Measurements from ENCODE around the gene SCGB1D2.
"Not testable (repeated sequence)": the region's sequence is repeated elsewhere in the genome, so short reads cannot be mapped to it uniquely, and the experiment has no call there.

Gene SCGB1D2

GRCh38 chr11:62242021-62242420 lies at the start of gene SCGB1D2:
Gene SCGB1D2, plus strand, starts transcription at chr11:62242239. Its CDS starts 69 bp downstream, at chr11:62242308.
- DNase-seq (ENCODE audit: extremely low read depth, low read depth), result no peak
- TF ChIP-seq CTCF (IDR thresholded peaks at IDR 0.05; ENCODE audit: low read depth, low read length), result no peak

- no peak for DNase-seq (ENCODE audit: extremely low read depth, low read depth)
- TF ChIP-seq CTCF (IDR thresholded peaks at IDR 0.05; ENCODE audit: low read depth, low read length), result no peak
Measured at GRCh38 chr11:62193952-62194351, 48.1 kb upstream of the SCGB1D2 start.

- not testable (repeated sequence) for DNase-seq (ENCODE audit: extremely low read depth, low read depth)
Measured at GRCh38 chr11:62195010-62195409, 47.0 kb upstream of the SCGB1D2 start.

- no peak for TF ChIP-seq CTCF (IDR thresholded peaks at IDR 0.05; ENCODE audit: low read depth, low read length)
- no peak for DNase-seq (ENCODE audit: extremely low read depth, low read depth)
Measured at GRCh38 chr11:62195945-62196344, 46.1 kb upstream of the SCGB1D2 start.

GRCh38 chr11:62197400-62197799 lies 44.6 kb upstream of the SCGB1D2 start:
- not testable (repeated sequence) for DNase-seq (ENCODE audit: extremely low read depth, low read depth)

GRCh38 chr11:62201376-62201775 lies 40.7 kb upstream of the SCGB1D2 start:
- DNase-seq (ENCODE audit: extremely low read depth, low read depth), result no peak
- no peak for TF ChIP-seq CTCF (IDR thresholded peaks at IDR 0.05; ENCODE audit: low read depth, low read length)

- no peak for TF ChIP-seq CTCF (IDR thresholded peaks at IDR 0.05; ENCODE audit: low read depth, low read length)
- no peak for DNase-seq (ENCODE audit: extremely low read depth, low read depth)
Measured at GRCh38 chr11:62202910-62203309, 39.1 kb upstream of the SCGB1D2 start.

- TF ChIP-seq CTCF (IDR thresholded peaks at IDR 0.05; ENCODE audit: low read depth, low read length), result no peak
- no peak for DNase-seq (ENCODE audit: extremely low read depth, low read depth)
Measured at GRCh38 chr11:62204430-62204829, 37.6 kb upstream of the SCGB1D2 start.

- DNase-seq (ENCODE audit: extremely low read depth, low read depth), result no peak
- TF ChIP-seq CTCF (IDR thresholded peaks at IDR 0.05; ENCODE audit: low read depth, low read length), result no peak
Measured at GRCh38 chr11:62205441-62205840, 36.6 kb upstream of the SCGB1D2 start.

GRCh38 chr11:62206276-62207066 lies 35.6 kb upstream of the SCGB1D2 start:
- not testable (repeated sequence) for DNase-seq (ENCODE audit: extremely low read depth, low read depth)
